HEK293 (cell line): ENCODE data around the gene NANS.
A peak's percentile ranks its signal among the peaks of the same experiment; 100 is the strongest.

Experiments used
- BCL11A ChIP-seq: fragments of 450-650 bp; formaldehyde crosslinking; IDR thresholded peaks from 2 replicates; pipeline ENCODE4 v1.5.1; 2016; ENCODE audit warnings: low read depth, missing biosample characterization, missing genetic modification characterization
- GLI4 ChIP-seq: fragments of 450-650 bp; formaldehyde crosslinking; IDR thresholded peaks from 2 replicates; pipeline ENCODE4 v1.5.1; 2016; ENCODE audit warnings: missing biosample characterization, missing genetic modification characterization
- GLIS1 ChIP-seq: fragments of 450-650 bp; formaldehyde crosslinking; IDR thresholded peaks from 2 replicates; pipeline ENCODE4 v1.5.1; 2016; ENCODE audit warnings: missing biosample characterization, missing genetic modification characterization
- MZF1 ChIP-seq: fragments of 450-650 bp; formaldehyde crosslinking; IDR thresholded peaks from 2 replicates; pipeline ENCODE4 v1.5.1; 2017; ENCODE audit warnings: missing biosample characterization, missing genetic modification characterization, borderline replicate concordance
- PATZ1 ChIP-seq: fragments of 450-650 bp; formaldehyde crosslinking; IDR thresholded peaks from 2 replicates; pipeline ENCODE4 v1.5.1; 2016; ENCODE audit warnings: missing biosample characterization, missing genetic modification characterization
- SALL2 ChIP-seq: fragments of 450-650 bp; formaldehyde crosslinking; IDR thresholded peaks from 2 replicates; pipeline ENCODE4 v1.5.0; 2017; ENCODE audit warnings: missing biosample characterization, mild to moderate bottlenecking, missing genetic modification characterization, borderline replicate concordance
- SCRT2 ChIP-seq: fragments of 450-650 bp; formaldehyde crosslinking; IDR thresholded peaks from 2 replicates; pipeline ENCODE4 v1.5.1; 2016; ENCODE audit warnings: missing biosample characterization, missing genetic modification characterization
- SETDB1 ChIP-seq: IDR thresholded peaks from one replicate; pipeline ENCODE4 v1.6.1; 2017; ENCODE audit warnings: mild to moderate bottlenecking, low read length, moderate library complexity, mixed read lengths; ENCODE audit not compliant: insufficient read length
- TCF7L2 ChIP-seq: IDR thresholded peaks from 2 replicates; pipeline ENCODE4 v1.6.1; 2011; ENCODE audit warnings: low read depth, mild to moderate bottlenecking, inconsistent platforms, low read length, moderate library complexity, borderline replicate concordance
- YY2 ChIP-seq: fragments of 450-650 bp; formaldehyde crosslinking; IDR thresholded peaks from 2 replicates; pipeline ENCODE4 v1.5.1; 2016; ENCODE audit warnings: missing biosample characterization, missing genetic modification characterization
- ZBTB10 ChIP-seq: fragments of 450-650 bp; formaldehyde crosslinking; IDR thresholded peaks from 2 replicates; pipeline ENCODE4 v1.5.1; 2016; ENCODE audit warnings: missing biosample characterization, missing genetic modification characterization
- ZNF341 ChIP-seq: fragments of 450-650 bp; formaldehyde crosslinking; IDR thresholded peaks from 2 replicates; pipeline ENCODE4; 2016; ENCODE audit warnings: low read depth, missing biosample characterization, missing genetic modification characterization
- ZNF362 ChIP-seq: fragments of 450-650 bp; formaldehyde crosslinking; IDR thresholded peaks from 2 replicates; pipeline ENCODE4 v1.5.1; 2016; ENCODE audit warnings: missing biosample characterization, missing genetic modification characterization
- ZNF366 ChIP-seq: fragments of 450-650 bp; formaldehyde crosslinking; conservative IDR thresholded peaks from 2 replicates; pipeline ENCODE4 v1.5.1; 2016; ENCODE audit warnings: missing biosample characterization, missing genetic modification characterization
- ZNF513 ChIP-seq: fragments of 450-650 bp; IDR thresholded peaks from 2 replicates; pipeline ENCODE4 v1.5.1; 2018; ENCODE audit warnings: missing biosample characterization, missing genetic modification characterization
- ZNF521 ChIP-seq: fragments of 450-650 bp; formaldehyde crosslinking; IDR thresholded peaks from 2 replicates; pipeline ENCODE4 v1.5.1; 2017; ENCODE audit warnings: missing biosample characterization, mild to moderate bottlenecking, missing genetic modification characterization
- ZNF704 ChIP-seq: fragments of 450-650 bp; formaldehyde crosslinking; IDR thresholded peaks from 2 replicates; pipeline ENCODE4 v1.5.1; 2016; ENCODE audit warnings: missing biosample characterization, missing genetic modification characterization
- ZNF768 ChIP-seq: fragments of 450-650 bp; formaldehyde crosslinking; IDR thresholded peaks from 2 replicates; pipeline ENCODE4 v1.5.1; 2018; ENCODE audit warnings: missing biosample characterization, mild to moderate bottlenecking, missing genetic modification characterization
- ZSCAN5A ChIP-seq: fragments of 450-650 bp; formaldehyde crosslinking; IDR thresholded peaks from 2 replicates; pipeline ENCODE4 v1.5.1; 2016; ENCODE audit warnings: missing biosample characterization, missing genetic modification characterization
- ZXDB ChIP-seq: fragments of 450-650 bp; formaldehyde crosslinking; IDR thresholded peaks from 2 replicates; pipeline ENCODE4 v1.5.1; 2016; ENCODE audit warnings: missing biosample characterization, missing genetic modification characterization

NANS gene

GRCh38 chr9:98117984-98118639 lies 61.6 kb downstream of the NANS start (continued):
- no peak for TF ChIP-seq ZNF521
- 0 out of 2 replicates have a peak, but pooled peaks have one; percentile 29 for TF ChIP-seq MZF1 (tag by site-specific recombination)
- 0 out of 2 replicates have a peak, but pooled peaks have one; percentile 8 for TF ChIP-seq ZXDB (tag by site-specific recombination)
- TF ChIP-seq GLIS1: 0 out of 2 replicates have a peak, but pooled peaks have one; percentile 14
- no peak for TF ChIP-seq TCF7L2
- no peak for TF ChIP-seq BCL11A (tag by site-specific recombination)
- no peak for TF ChIP-seq ZBTB10 (tag by site-specific recombination)
- no peak for TF ChIP-seq SALL2 (tag by site-specific recombination)
- TF ChIP-seq ZNF362 (tag by site-specific recombination): no peak
- TF ChIP-seq ZNF513 (tag by site-specific recombination): no peak
- no peak for TF ChIP-seq YY2
- TF ChIP-seq ZNF704: no peak
- TF ChIP-seq ZNF341 (tag by site-specific recombination): no peak
- TF ChIP-seq SETDB1: no peak
- TF ChIP-seq ZNF366 (tag by site-specific recombination): 0 out of 2 replicates have a peak, but pooled peaks have one; percentile 13
- no peak for TF ChIP-seq ZNF768 (tag by site-specific recombination)
- TF ChIP-seq PATZ1 (tag by site-specific recombination): no peak
- no peak for TF ChIP-seq GLI4 (tag by site-specific recombination)
- TF ChIP-seq ZSCAN5A: no peak
- TF ChIP-seq SCRT2 (tag by site-specific recombination): peak; percentile 97
- TF ChIP-seq, all 188 proteins: peak for 8
